ENCODE measurements around the gene GIPR. TPM values are rescaled to one million over a fixed set of nuclear protein-coding genes. Genes with fewer than 3 reads are reported as not detected.

Gene GIPR
- total RNA-seq, 1 experiment from 2014 or later: not detected

- peak; percentile 65 for DNase-seq (ENCODE audit: unreplicated experiment)
- Mint-ChIP-seq H3K9me3 (ENCODE audit: unreplicated experiment) (no peaks in the 10 kb centered on the region), H3K36me3 (ENCODE audit: insufficient read depth, unreplicated experiment) (peaks cover 18% of the 10 kb centered on the region), H3K4me3 (ENCODE audit: unreplicated experiment) (peak overlapping the region; percentile 99), H3K27ac (ENCODE audit: low read depth, unreplicated experiment) (peak overlapping the region; percentile 82), H3K4me1 (ENCODE audit: insufficient read depth, unreplicated experiment) (peaks cover 13% of the 10 kb centered on the region), H3K27me3 (ENCODE audit: insufficient read depth, unreplicated experiment) (no peaks in the 10 kb centered on the region)
- ChIA-PET POLR2A (interaction anchor here (0.6 to 3.6 kb wide), 15 partner anchors 10 to 265 kb away, joined by 3 to 89 read pairs (median 4); partner anchors contain the start of genes CCDC61, DMPK, QPCTL and SIX5), CTCF (interaction anchor here (0.6 to 2.8 kb wide), 8 partner anchors 13 to 1542 kb away, joined by 3 to 12 read pairs (median 5); partner anchors contain the start of genes QPCTL and SIX5)
- no TSS peak for BruUV-seq (replicated peaks)
- intact Hi-C loops (cut with micrococcal nuclease): no loop called here
- TF ChIP-seq, protein P1, sequence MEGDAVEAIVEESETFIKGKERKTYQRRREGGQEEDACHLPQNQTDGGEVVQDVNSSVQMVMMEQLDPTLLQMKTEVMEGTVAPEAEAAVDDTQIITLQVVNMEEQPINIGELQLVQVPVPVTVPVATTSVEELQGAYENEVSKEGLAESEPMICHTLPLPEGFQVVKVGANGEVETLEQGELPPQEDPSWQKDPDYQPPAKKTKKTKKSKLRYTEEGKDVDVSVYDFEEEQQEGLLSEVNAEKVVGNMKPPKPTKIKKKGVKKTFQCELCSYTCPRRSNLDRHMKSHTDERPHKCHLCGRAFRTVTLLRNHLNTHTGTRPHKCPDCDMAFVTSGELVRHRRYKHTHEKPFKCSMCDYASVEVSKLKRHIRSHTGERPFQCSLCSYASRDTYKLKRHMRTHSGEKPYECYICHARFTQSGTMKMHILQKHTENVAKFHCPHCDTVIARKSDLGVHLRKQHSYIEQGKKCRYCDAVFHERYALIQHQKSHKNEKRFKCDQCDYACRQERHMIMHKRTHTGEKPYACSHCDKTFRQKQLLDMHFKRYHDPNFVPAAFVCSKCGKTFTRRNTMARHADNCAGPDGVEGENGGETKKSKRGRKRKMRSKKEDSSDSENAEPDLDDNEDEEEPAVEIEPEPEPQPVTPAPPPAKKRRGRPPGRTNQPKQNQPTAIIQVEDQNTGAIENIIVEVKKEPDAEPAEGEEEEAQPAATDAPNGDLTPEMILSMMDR (IDR thresholded peaks at IDR 0.05; ENCODE audit: unreplicated experiment): no peak
These were observed 61.8 kb downstream of the GIPR start for GRCh38 chr19:45729800-45730290.

- POLR2A ChIA-PET: interaction anchor here (0.6 to 3.6 kb wide), 21 partner anchors 9 to 275 kb away, joined by 3 to 89 read pairs (median 3); partner anchors contain the start of genes CCDC61, DMPK, QPCTL and SIX5
- H3K27me3 Mint-ChIP-seq (ENCODE audit: insufficient read depth, unreplicated experiment): no peaks in the 10 kb centered on the region
- BruUV-seq (replicated peaks): no TSS peak
- TF ChIP-seq, protein P1 (IDR thresholded peaks at IDR 0.05; ENCODE audit: unreplicated experiment): no peak
- H3K36me3 Mint-ChIP-seq (ENCODE audit: insufficient read depth, unreplicated experiment): peaks cover 16% of the 10 kb centered on the region
- H3K27ac Mint-ChIP-seq (ENCODE audit: low read depth, unreplicated experiment): peak within 1 kb of the TSS; percentile 82
- peak; percentile 99 for DNase-seq (ENCODE audit: unreplicated experiment)
- H3K9me3 Mint-ChIP-seq (ENCODE audit: unreplicated experiment): no peaks in the 10 kb centered on the region
- intact Hi-C loops (cut with micrococcal nuclease): no loop called here
- peaks cover 13% of the 10 kb centered on the region for H3K4me1 Mint-ChIP-seq (ENCODE audit: insufficient read depth, unreplicated experiment)
- CTCF ChIA-PET: interaction anchor here (0.5 to 2.8 kb wide), 9 partner anchors 13 to 1541 kb away, joined by 3 to 12 read pairs (median 4); partner anchors contain the start of genes IRF2BP1 and SIX5
- H3K4me3 Mint-ChIP-seq (ENCODE audit: unreplicated experiment): peak within 1 kb of the TSS; percentile 99
These were observed 62.6 kb downstream of the GIPR start, which contains the start of gene FBXO46 for GRCh38 chr19:45730368-45731288. Gene FBXO46 (minus strand): TSS chr19:45730896. CDS start chr19:45713495, 17,401 bp downstream.

Small RNA genes within 50 kb of the gene (microRNA-seq; reads per million reads assigned to microRNA genes)
- gene MIR330 (157 reads per million, percentile 75 among the genes with 10 or more reads in this experiment), gene MIR642A (not detected), gene MIR642B (not detected)

Other genes with a start within 250 kb of the GIPR start
- 186 and 227 TPM in 2 replicates for gene ERCC1, start 244.3 kb upstream of the GIPR start, total RNA-seq (2022)
- 13.3 and 29.3 TPM in 2 replicates for gene FOSB, start 200.2 kb upstream of the GIPR start, total RNA-seq (2022)
- 3.5 and 5.1 TPM in 2 replicates for gene RTN2, start 171.2 kb upstream of the GIPR start, total RNA-seq (2022)
- 0.33 and 0.42 TPM in 2 replicates for gene PPM1N, start 169.8 kb upstream of the GIPR start, total RNA-seq (2022)
- gene VASP, start 160.7 kb upstream of the GIPR start, total RNA-seq (2022): 168 and 178 TPM in 2 replicates
- gene OPA3, start 83.4 kb upstream of the GIPR start, total RNA-seq (2022): 16.8 and 17.3 TPM in 2 replicates
- gene GPR4, start 66.0 kb upstream of the GIPR start, total RNA-seq (2022): not detected in 2 replicates
- gene EML2, start 28.8 kb upstream of the GIPR start, total RNA-seq (2022): 110 and 137 TPM in 2 replicates
- 406 and 472 TPM in 2 replicates for gene SNRPD2, start 23.7 kb downstream of the GIPR start, total RNA-seq (2022)
- gene QPCTL, start 24.4 kb downstream of the GIPR start, total RNA-seq (2022): 14.9 and 17.3 TPM in 2 replicates
- gene FBXO46, start 62.7 kb downstream of the GIPR start, total RNA-seq (2022): 13.6 and 15.0 TPM in 2 replicates
- not detected in 2 replicates for gene MEIOSIN, start 65.2 kb downstream of the GIPR start, total RNA-seq (2022)
- gene SIX5, start 101.0 kb downstream of the GIPR start, total RNA-seq (2022): 17.3 and 19.6 TPM in 2 replicates
- gene DMPK, start 114.3 kb downstream of the GIPR start, total RNA-seq (2022): 40.5 and 52.4 TPM in 2 replicates
- gene DMWD, start 124.6 kb downstream of the GIPR start, total RNA-seq (2022): 57.5 and 71.6 TPM in 2 replicates
- 0.21 and 0.29 TPM in 2 replicates for gene RSPH6A, start 147.1 kb downstream of the GIPR start, total RNA-seq (2022)
- 77.4 and 86.2 TPM in 2 replicates for gene SYMPK, start 194.9 kb downstream of the GIPR start, total RNA-seq (2022)
- gene FOXA3, start 196.1 kb downstream of the GIPR start, total RNA-seq (2022): not detected in 2 replicates
- 14.7 and 18.1 TPM in 2 replicates for gene IRF2BP1, start 217.9 kb downstream of the GIPR start, total RNA-seq (2022)
- 5.5 and 7.0 TPM in 2 replicates for gene MYPOP, start 234.4 kb downstream of the GIPR start, total RNA-seq (2022)
- gene NANOS2, start 246.6 kb downstream of the GIPR start, total RNA-seq (2022): not detected in 2 replicates